Mesenchymal stem cell (in vitro differentiated cells and primary cell): ENCODE results near the gene CELF4.
A peak's percentile ranks its signal among the peaks of the same experiment; 100 is the strongest.

Source experiments
- DNase-seq: peaks from one replicate; pipeline ENCODE4 v3.0.0-alpha.2; 2013
- H2AFZ ChIP-seq: one replicate; pipeline ENCODE4 v1.6.1; 2013; ENCODE audit warnings: low read depth, mild to moderate bottlenecking, control low read depth, inconsistent platforms, low read length, moderate library complexity
- H2AK5ac ChIP-seq: 2 replicates; pipeline ENCODE4 v1.6.1; 2013; ENCODE audit warnings: low read length, moderate library complexity, mild to moderate bottlenecking, inconsistent platforms; ENCODE audit not compliant: severe bottlenecking
- H2BK120ac ChIP-seq: one replicate; pipeline ENCODE4 v1.6.1; 2013; ENCODE audit warnings: low read depth, mild to moderate bottlenecking, inconsistent platforms, low read length, moderate library complexity
- H2BK12ac ChIP-seq, 2 experiments: one replicate each; pipeline ENCODE4 v1.6.1; 2013; ENCODE audit warnings: inconsistent platforms in 2 of 2, low read length in 2 of 2, mild to moderate bottlenecking in 2 of 2, moderate library complexity in 2 of 2, control low read depth in 1 of 2
- H2BK15ac ChIP-seq: one replicate; pipeline ENCODE4 v1.6.1; 2013; ENCODE audit warnings: mild to moderate bottlenecking, low read depth, inconsistent platforms; ENCODE audit not compliant: poor library complexity, severe bottlenecking
- H2BK5ac ChIP-seq: 2 replicates; pipeline ENCODE4 v1.6.1; 2013; ENCODE audit warnings: low read depth, mild to moderate bottlenecking, low read length, control low read depth, inconsistent platforms; ENCODE audit not compliant: poor library complexity, severe bottlenecking
- H3K14ac ChIP-seq, 2 experiments: one replicate each; pipeline ENCODE4 v1.6.1; 2013; ENCODE audit warnings: inconsistent platforms in 2 of 2, low read length in 2 of 2, control low read depth in 1 of 2, mild to moderate bottlenecking in 1 of 2, moderate library complexity in 1 of 2
- H3K18ac ChIP-seq, 2 experiments: one replicate each; pipeline ENCODE4 v1.6.1; 2013; ENCODE audit warnings: inconsistent platforms in 2 of 2, low read length in 2 of 2, control low read depth in 1 of 2, low read depth in 1 of 2, mild to moderate bottlenecking in 1 of 2
- H3K23ac ChIP-seq, 2 experiments: one replicate each; pipeline ENCODE4 v1.6.1; 2013; ENCODE audit warnings: inconsistent platforms in 2 of 2, low read length in 2 of 2, mild to moderate bottlenecking in 2 of 2, moderate library complexity in 2 of 2, control low read depth in 1 of 2
- H3K27ac ChIP-seq: 2 replicates; pipeline ENCODE4 v1.5.1; 2013; ENCODE audit warnings: mild to moderate bottlenecking, moderate library complexity, low read length, control low read depth, inconsistent platforms; ENCODE audit not compliant: poor library complexity, severe bottlenecking
- H3K27me3 ChIP-seq, 2 experiments: 2 replicates each; pipeline versions ENCODE4 v1.6.1 to v1.7.0; 2013; ENCODE audit warnings: low read length in 2 of 2, mild to moderate bottlenecking in 2 of 2, moderate library complexity in 2 of 2, control low read depth in 1 of 2, inconsistent platforms in 1 of 2; ENCODE audit not compliant: control insufficient read depth in 1 of 2, insufficient read depth in 1 of 2
- H3K36me3 ChIP-seq, 2 experiments: 2 replicates each; pipeline versions ENCODE4 v1.6.1 to v1.7.0; 2013; ENCODE audit warnings: low read length in 2 of 2, control low read depth in 1 of 2, inconsistent platforms in 1 of 2, low read depth in 1 of 2, mild to moderate bottlenecking in 1 of 2; ENCODE audit not compliant: insufficient read depth in 2 of 2, control insufficient read depth in 1 of 2
- H3K4ac ChIP-seq, 2 experiments: one replicate each; pipeline ENCODE4 v1.6.1; 2013; ENCODE audit warnings: inconsistent platforms in 2 of 2, low read length in 2 of 2, mild to moderate bottlenecking in 2 of 2, moderate library complexity in 2 of 2, control low read depth in 1 of 2, low read depth in 1 of 2
- H3K4me1 ChIP-seq: 2 replicates; pipeline ENCODE4 v1.6.1; 2013; ENCODE audit warnings: low read depth, low read length, control low read depth; ENCODE audit not compliant: control insufficient read depth, insufficient read depth
- H3K4me2 ChIP-seq: 2 replicates; pipeline ENCODE4 v1.6.1; 2013; ENCODE audit warnings: low read length, mild to moderate bottlenecking, inconsistent platforms; ENCODE audit not compliant: poor library complexity, severe bottlenecking
- H3K4me3 ChIP-seq, 2 experiments: 2 replicates each; pipeline versions ENCODE4 v1.5.1 to v1.7.0; 2013; ENCODE audit warnings: low read length in 2 of 2, mild to moderate bottlenecking in 2 of 2, control low read depth in 1 of 2, low read depth in 1 of 2; ENCODE audit not compliant: insufficient read depth in 1 of 2
- H3K79me1 ChIP-seq: replicated peaks from 2 replicates; pipeline ENCODE4 v1.6.1; 2013; ENCODE audit warnings: mild to moderate bottlenecking, control low read depth, low read length, inconsistent platforms; ENCODE audit not compliant: poor library complexity, severe bottlenecking
- H3K9ac ChIP-seq: 2 replicates; pipeline ENCODE4 v1.7.0; 2013; ENCODE audit warnings: mild to moderate bottlenecking, low read length, moderate library complexity
- H3K9me3 ChIP-seq: 2 replicates; pipeline ENCODE4 v1.7.0; 2013; ENCODE audit warnings: mild to moderate bottlenecking, low read length; ENCODE audit not compliant: control insufficient read depth
- H4K8ac ChIP-seq: one replicate; pipeline ENCODE4 v1.6.1; 2013; ENCODE audit warnings: inconsistent platforms, mild to moderate bottlenecking, low read length, moderate library complexity
- H4K91ac ChIP-seq: one replicate; pipeline ENCODE4 v1.6.1; 2013; ENCODE audit warnings: mild to moderate bottlenecking, low read length, inconsistent platforms
- WGBS: methylation state at CpG from one replicate; pipeline ENCODE4 v1.1.7; 2013; ENCODE audit warnings: mixed read lengths; 5-methylcytosine and 5-hydroxymethylcytosine counted together

Gene CELF4

DNA sequence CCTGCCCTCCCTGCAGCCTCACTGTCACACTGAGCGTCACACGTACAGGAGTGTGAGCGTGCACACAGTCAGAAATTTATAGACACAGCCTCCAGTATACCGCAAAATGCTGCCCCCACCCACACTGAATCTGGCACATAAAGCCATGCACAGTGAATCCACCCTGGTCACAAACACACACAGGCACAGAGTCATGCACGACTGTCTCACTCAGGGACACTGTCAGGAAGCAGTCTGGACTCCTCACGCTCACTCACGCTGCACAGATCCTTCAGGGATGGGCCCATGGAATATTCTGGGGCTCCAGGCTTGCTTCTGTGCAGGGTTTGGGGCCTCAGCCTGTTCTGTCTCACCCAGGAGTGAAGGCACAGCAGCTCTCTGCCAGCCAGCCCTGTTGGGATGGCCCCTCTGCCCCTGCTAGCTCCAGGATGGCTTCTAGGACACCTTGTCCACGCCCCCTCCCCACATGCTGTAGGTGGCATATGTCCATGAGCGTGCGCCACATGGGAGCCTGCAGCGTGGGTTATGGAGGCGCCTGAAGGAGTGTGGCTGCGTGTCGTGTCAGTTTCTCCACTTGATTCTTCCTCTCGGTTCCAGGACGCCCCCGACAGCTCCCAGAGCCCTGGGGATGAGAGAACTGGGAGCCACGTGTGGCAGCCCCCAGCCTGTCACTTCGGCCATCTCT is 175.8 kb downstream of the CELF4 start:
- Histone ChIP-seq H3K4me1 (peaks cover 9% of the 10 kb centered on the region), H3K14ac (no peak overlapping the region), H4K8ac (no peak overlapping the region), H3K4me3 (no peak overlapping the region), H2BK12ac (no peak overlapping the region), H2BK5ac (no peak overlapping the region), H3K27ac (no peak overlapping the region), H3K36me3 (no peaks in the 10 kb centered on the region), H4K91ac (peak overlapping the region; percentile 10), H2AFZ (no peak overlapping the region), H3K23ac (no peak overlapping the region), H2AK5ac (no peak overlapping the region), H2BK120ac (no peak overlapping the region), H3K9me3 (peaks cover 6% of the 10 kb centered on the region), H3K4ac (no peak overlapping the region), H2BK15ac (no peak overlapping the region), H3K79me1 (no peaks in the 10 kb centered on the region), H3K27me3 (peaks cover 39 to 56% of the 10 kb centered on the region in 2 experiments), H3K9ac (no peak overlapping the region), H3K4me2 (no peak overlapping the region), H3K18ac (no peak overlapping the region)
- 89% methylated on average over 19 of the region's 19 CpGs for WGBS
- DNase-seq, result no peak

DNA sequence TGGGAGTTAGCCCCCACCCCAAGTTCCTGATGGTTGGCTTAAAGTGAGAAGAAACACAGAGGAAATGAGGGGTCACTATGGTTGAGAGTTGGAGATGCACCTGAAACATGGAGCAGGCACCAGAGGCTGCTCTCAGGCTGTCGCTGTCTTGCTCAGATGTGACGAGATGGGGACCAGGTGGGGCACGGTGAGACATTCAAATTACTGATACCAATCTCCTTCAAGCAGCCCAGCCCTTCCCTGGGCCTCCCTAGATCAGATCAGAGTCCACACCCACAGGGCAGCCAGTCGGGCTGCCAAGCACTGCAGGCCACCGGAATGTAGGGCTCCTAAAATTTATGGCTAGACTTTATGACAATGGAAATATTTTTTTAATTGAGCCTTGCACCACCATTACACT is 176.6 kb downstream of the CELF4 start:
- H3K4me2 ChIP-seq, result no peak overlapping the region
- 61% methylated on average over 3 of the region's 5 CpGs for WGBS

DNA sequence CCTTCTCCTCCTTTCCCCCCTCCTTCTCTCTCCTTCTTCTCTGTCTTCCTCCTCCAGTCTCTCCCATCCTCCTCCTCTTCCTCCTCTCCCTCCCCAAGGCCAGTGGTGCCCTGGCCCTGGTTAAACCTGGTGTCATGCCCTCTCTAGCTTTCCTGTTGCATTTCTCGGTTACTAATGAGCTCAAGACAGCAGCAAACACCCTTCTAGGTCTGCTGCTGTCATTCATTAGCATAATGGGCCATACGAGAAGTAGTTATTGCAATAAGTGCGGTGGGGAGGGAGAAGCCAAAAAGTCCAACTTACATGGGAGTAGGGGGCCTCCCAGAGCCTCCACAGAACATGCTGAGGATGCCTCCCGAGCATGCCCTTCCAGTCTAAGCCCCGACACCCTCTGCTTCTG is 177.2 kb downstream of the CELF4 start:
- H3K27ac ChIP-seq, result no peak overlapping the region
- H3K4me2 ChIP-seq, result no peak overlapping the region
- no peak overlapping the region for H3K18ac ChIP-seq
- H3K79me1 ChIP-seq, result no peaks in the 10 kb centered on the region
- H3K27me3 ChIP-seq, result peaks cover 51 to 67% of the 10 kb centered on the region in 2 experiments
- no peak overlapping the region for H2BK15ac ChIP-seq
- no peak overlapping the region for H2BK12ac ChIP-seq
- H2AK5ac ChIP-seq, result no peak overlapping the region
- no peak overlapping the region for H2BK120ac ChIP-seq
- no peak overlapping the region for H4K8ac ChIP-seq
- H2AFZ ChIP-seq, result no peak overlapping the region
- H3K36me3 ChIP-seq, result no peaks in the 10 kb centered on the region
- WGBS, result 75% methylated on average over 5 of the region's 5 CpGs
- H3K9me3 ChIP-seq, result peaks cover 6% of the 10 kb centered on the region
- no peak overlapping the region for H2BK5ac ChIP-seq
- no peak overlapping the region for H3K4ac ChIP-seq
- no peak for DNase-seq
- H4K91ac ChIP-seq, result no peak overlapping the region
- no peaks in the 10 kb centered on the region for H3K4me1 ChIP-seq
- no peak overlapping the region for H3K23ac ChIP-seq
- H3K9ac ChIP-seq, result no peak overlapping the region
- H3K14ac ChIP-seq, result no peak overlapping the region
- H3K4me3 ChIP-seq, result no peak overlapping the region

More for the DNA sequence above, 176.6 kb downstream of the CELF4 start:
- Histone ChIP-seq H3K4ac (no peak overlapping the region), H2AFZ (no peak overlapping the region), H3K9me3 (peaks cover 6% of the 10 kb centered on the region), H4K91ac (no peak overlapping the region), H3K4me3 (no peak overlapping the region), H3K4me1 (peaks cover 3% of the 10 kb centered on the region), H3K14ac (no peak overlapping the region), H3K36me3 (no peaks in the 10 kb centered on the region), H2BK15ac (no peak overlapping the region), H3K79me1 (no peaks in the 10 kb centered on the region), H3K27me3 (peaks cover 47 to 63% of the 10 kb centered on the region in 2 experiments), H2BK12ac (no peak overlapping the region), H2BK5ac (no peak overlapping the region), H3K9ac (no peak overlapping the region), H3K27ac (no peak overlapping the region), H2AK5ac (no peak overlapping the region), H4K8ac (no peak overlapping the region), H3K23ac (no peak overlapping the region), H3K18ac (no peak overlapping the region), H2BK120ac (no peak overlapping the region)
- DNase-seq, result no peak

DNA sequence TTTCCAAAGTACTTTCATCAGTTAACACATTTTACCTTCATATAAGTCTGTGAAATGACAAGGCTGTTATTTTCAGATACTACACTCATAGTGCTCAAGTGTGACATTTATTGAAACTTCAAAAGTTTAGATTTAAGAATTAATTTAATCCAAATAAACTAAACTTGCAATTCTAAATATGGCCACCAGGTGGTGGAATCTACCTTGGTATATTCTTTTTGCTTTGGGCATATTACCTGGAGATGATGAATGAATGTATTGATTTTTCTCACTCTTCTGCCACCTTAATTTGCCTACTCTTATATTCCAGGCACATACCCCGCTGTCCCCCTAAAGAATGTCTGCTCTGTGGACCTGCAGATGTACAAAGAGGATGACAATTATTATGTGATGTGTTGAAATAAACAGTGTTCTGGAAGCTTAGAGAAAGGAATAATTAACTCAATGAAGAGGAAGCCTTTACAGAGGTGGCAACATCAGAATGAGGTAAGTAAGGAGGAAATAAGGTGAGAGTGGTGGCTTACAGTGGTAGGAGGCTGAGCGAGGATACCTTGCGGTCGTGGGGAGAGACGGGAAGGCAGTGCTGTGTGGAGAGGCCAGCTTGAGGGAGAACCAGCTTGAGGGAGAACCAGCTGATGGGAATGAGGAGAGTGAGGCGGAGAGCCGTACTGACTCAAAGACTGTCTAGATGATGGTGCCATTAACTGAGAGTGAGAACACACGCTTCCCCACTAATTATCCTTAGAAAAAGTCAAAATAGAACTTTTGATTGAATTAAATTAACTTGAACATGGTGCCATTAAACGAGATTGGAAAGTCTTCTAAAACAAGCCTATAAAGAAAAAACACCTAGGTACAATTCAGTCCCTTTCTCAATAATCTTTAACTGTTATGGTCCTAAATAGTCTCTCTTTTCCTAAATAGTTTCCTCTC is 179.5 kb downstream of the CELF4 start:
- 79% methylated on average over 8 of the region's 9 CpGs for WGBS
- H3K4me1 ChIP-seq, result no peaks in the 10 kb centered on the region
- no peak overlapping the region for H3K23ac ChIP-seq
- H3K4ac ChIP-seq, result no peak overlapping the region
- no peak overlapping the region for H2BK15ac ChIP-seq
- DNase-seq, result peak; percentile 30
- H2BK12ac ChIP-seq, result peak overlapping the region in 1 of 2 experiments; percentile 16
- H3K9ac ChIP-seq, result no peak overlapping the region
- H2AFZ ChIP-seq, result no peak overlapping the region
- peaks cover 37 to 60% of the 10 kb centered on the region in 2 experiments for H3K27me3 ChIP-seq
- no peaks in the 10 kb centered on the region for H3K79me1 ChIP-seq
- no peak overlapping the region for H2BK5ac ChIP-seq
- no peak overlapping the region for H3K27ac ChIP-seq
- H2AK5ac ChIP-seq, result no peak overlapping the region
- peak overlapping the region in 1 of 2 experiments; percentile 28 for H3K4me3 ChIP-seq
- no peak overlapping the region for H4K8ac ChIP-seq
- H3K14ac ChIP-seq, result no peak overlapping the region
- no peak overlapping the region for H3K4me2 ChIP-seq
- peaks cover 6% of the 10 kb centered on the region for H3K9me3 ChIP-seq
- no peak overlapping the region for H2BK120ac ChIP-seq
- no peak overlapping the region for H3K18ac ChIP-seq
- H3K36me3 ChIP-seq, result no peaks in the 10 kb centered on the region
- no peak overlapping the region for H4K91ac ChIP-seq
